BLaER1 (cell line): ENCODE results near the gene TRRAP.

Experiments
- H3K27ac ChIP-seq: shearing (Covaris generic); formaldehyde crosslinking; 2 replicates; pipeline ENCODE4 v1.8.1; 2022
- H3K27me3 ChIP-seq: shearing (Covaris generic); formaldehyde crosslinking; 2 replicates; pipeline ENCODE4 v1.8.1; 2022
- H3K36me3 ChIP-seq: shearing (Covaris generic); formaldehyde crosslinking; 2 replicates; pipeline ENCODE4 v1.8.1; 2022
- H3K4me1 ChIP-seq: shearing (Covaris generic); formaldehyde crosslinking; 2 replicates; pipeline ENCODE4 v1.8.1; 2022
- H3K4me2 ChIP-seq: shearing (Covaris generic); formaldehyde crosslinking; 2 replicates; pipeline ENCODE4 v1.8.1; 2022
- H3K4me3 ChIP-seq: shearing (Covaris generic); formaldehyde crosslinking; 2 replicates; pipeline ENCODE4 v1.8.1; 2022
- H3K9ac ChIP-seq: shearing (Covaris generic); formaldehyde crosslinking; 2 replicates; pipeline ENCODE4 v1.8.1; 2022
- H3K9me3 ChIP-seq: shearing (Covaris generic); formaldehyde crosslinking; 2 replicates; pipeline ENCODE4 v1.8.1; 2022
- H4K20me1 ChIP-seq: shearing (Covaris generic); formaldehyde crosslinking; 2 replicates; pipeline ENCODE4 v1.8.1; 2022
- Cebpa-rat ChIP-seq: shearing (Covaris generic); IDR thresholded peaks from 2 replicates; pipeline ENCODE4 v1.8.1; 2022

Gene TRRAP

DNA sequence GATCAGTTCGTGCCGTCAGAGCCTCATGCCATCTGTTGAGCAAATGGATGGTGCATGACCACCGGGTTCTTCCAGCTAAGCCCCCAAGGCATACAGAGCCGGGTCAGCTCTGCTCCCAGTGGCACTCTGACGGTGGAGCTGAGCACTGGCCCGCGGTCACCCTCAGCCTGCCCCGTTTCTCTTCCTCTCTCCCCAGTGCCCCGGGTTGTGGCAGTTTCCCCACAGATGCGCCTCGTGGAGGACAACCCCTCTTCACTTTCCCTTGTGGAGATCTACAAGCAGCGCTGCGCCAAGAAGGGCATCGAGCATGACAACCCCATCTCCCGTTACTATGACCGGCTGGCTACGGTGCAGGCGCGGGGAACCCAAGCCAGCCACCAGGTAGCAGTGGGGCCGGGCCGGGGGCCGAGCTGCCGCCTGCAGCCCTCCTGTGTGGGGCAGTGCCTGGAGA is 129.9 kb downstream of the TRRAP start:
- Histone ChIP-seq H3K36me3 (peaks cover 99% of the 10 kb centered on the region), H3K9me3 (no peaks in the 10 kb centered on the region), H4K20me1 (no peaks in the 10 kb centered on the region)

GRCh38 chr7:99008921-99009530 is 130.7 kb downstream of the TRRAP start:
- Histone ChIP-seq H3K9ac (no peak overlapping the region), H3K27me3 (no peaks in the 10 kb centered on the region), H4K20me1 (no peaks in the 10 kb centered on the region), H3K4me1 (peaks cover 25% of the 10 kb centered on the region), H3K27ac (no peak overlapping the region), H3K9me3 (no peaks in the 10 kb centered on the region), H3K36me3 (peaks cover 99% of the 10 kb centered on the region), H3K4me2 (no peak overlapping the region), H3K4me3 (no peak overlapping the region)
- TF ChIP-seq Cebpa-rat: no peak

More for the DNA sequence above, 129.9 kb downstream of the TRRAP start:
- no peak overlapping the region for H3K9ac ChIP-seq
- H3K4me1 ChIP-seq: peaks cover 33% of the 10 kb centered on the region
- H3K27ac ChIP-seq: no peak overlapping the region
- H3K27me3 ChIP-seq: no peaks in the 10 kb centered on the region
- TF ChIP-seq Cebpa-rat: no peak
- H3K4me2 ChIP-seq: no peak overlapping the region
- H3K4me3 ChIP-seq: no peak overlapping the region

DNA sequence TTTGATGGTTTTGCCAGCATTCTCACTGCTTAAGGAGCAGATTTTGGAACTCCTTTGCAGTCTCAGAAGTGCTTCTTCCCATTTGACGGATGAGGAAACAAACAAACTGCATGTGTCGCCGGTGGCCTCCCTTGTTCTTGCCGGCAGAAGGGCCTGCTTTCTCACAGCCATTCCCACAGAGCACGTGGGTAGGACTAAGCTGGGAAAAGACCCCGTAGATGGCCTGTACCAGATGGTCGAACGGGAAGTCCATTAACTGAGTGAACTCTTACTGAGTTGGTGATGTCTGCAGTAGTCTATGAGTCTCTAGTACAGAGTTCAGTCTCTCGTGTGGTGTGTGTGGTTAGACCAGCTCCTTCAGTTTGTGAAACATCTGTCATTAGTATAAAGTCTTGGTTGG is 131.9 kb downstream of the TRRAP start:
- H3K9me3 ChIP-seq: no peaks in the 10 kb centered on the region
- H3K27me3 ChIP-seq: no peaks in the 10 kb centered on the region
- no peak for TF ChIP-seq Cebpa-rat
- peaks cover 14% of the 10 kb centered on the region for H3K4me1 ChIP-seq
- H3K4me3 ChIP-seq: no peak overlapping the region
- H4K20me1 ChIP-seq: no peaks in the 10 kb centered on the region
- H3K4me2 ChIP-seq: no peak overlapping the region
- no peak overlapping the region for H3K27ac ChIP-seq
- H3K36me3 ChIP-seq: peaks cover 99% of the 10 kb centered on the region
- H3K9ac ChIP-seq: no peak overlapping the region

- Histone ChIP-seq H3K4me2 (no peak overlapping the region), H3K4me3 (no peak overlapping the region), H3K27ac (no peak overlapping the region), H3K9me3 (no peaks in the 10 kb centered on the region), H3K27me3 (no peaks in the 10 kb centered on the region), H3K36me3 (peaks cover 100% of the 10 kb centered on the region), H3K4me1 (peaks cover 4% of the 10 kb centered on the region; the same call in 1 of the 2 replicates), H4K20me1 (no peaks in the 10 kb centered on the region), H3K9ac (no peak overlapping the region)
- no peak for TF ChIP-seq Cebpa-rat
Measured at GRCh38 chr7:99011341-99011705, 133.0 kb downstream of the TRRAP start.

DNA sequence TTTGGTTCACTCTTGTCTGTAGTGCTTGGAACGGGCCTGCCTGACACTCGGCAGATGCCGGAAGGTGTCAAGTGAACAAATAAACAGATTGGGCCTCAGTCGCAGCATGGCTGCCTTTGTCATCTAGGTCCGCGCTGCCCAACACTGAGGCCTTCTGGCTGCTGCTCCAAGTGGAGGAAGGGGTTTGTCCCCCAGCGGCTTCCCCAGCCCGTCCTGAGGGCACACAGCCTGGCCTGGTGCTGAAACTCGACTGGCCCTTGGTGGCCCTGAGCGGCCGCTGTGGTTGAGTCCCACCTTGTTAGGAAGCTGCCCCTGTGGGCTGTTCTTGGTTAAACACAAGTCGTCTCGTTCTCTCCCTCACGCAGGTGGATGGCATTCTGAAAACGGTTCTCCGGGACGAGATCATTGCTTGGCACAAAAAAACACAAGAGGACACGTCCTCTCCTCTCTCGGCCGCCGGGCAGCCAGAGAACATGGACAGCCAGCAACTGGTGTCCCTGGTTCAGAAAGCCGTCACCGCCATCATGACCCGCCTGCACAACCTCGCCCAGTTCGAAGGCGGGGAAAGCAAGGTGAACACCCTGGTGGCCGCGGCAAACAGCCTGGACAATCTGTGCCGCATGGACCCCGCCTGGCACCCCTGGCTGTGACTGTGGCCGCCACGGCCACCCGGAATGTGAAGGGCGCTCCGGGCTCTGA is 133.5 kb downstream of the TRRAP start:
- H3K36me3 ChIP-seq: peaks cover 99% of the 10 kb centered on the region
- H3K27me3 ChIP-seq: no peaks in the 10 kb centered on the region
- TF ChIP-seq Cebpa-rat: no peak
- H3K4me2 ChIP-seq: no peak overlapping the region
- H4K20me1 ChIP-seq: no peaks in the 10 kb centered on the region
- H3K27ac ChIP-seq: no peak overlapping the region
- no peaks in the 10 kb centered on the region for H3K9me3 ChIP-seq
- no peak overlapping the region for H3K9ac ChIP-seq
- H3K4me3 ChIP-seq: no peak overlapping the region
- H3K4me1 ChIP-seq: no peaks in the 10 kb centered on the region

GRCh38 chr7:99012722-99013121 is 134.4 kb downstream of the TRRAP start:
- Histone ChIP-seq H3K27ac (no peak overlapping the region), H3K4me1 (no peaks in the 10 kb centered on the region), H3K27me3 (no peaks in the 10 kb centered on the region), H3K4me3 (no peak overlapping the region), H4K20me1 (no peaks in the 10 kb centered on the region), H3K4me2 (no peak overlapping the region), H3K36me3 (peaks cover 99% of the 10 kb centered on the region), H3K9me3 (no peaks in the 10 kb centered on the region), H3K9ac (no peak overlapping the region)
- no peak for TF ChIP-seq Cebpa-rat

GRCh38 chr7:99013266-99014112 is 135.2 kb downstream of the TRRAP start:
- Histone ChIP-seq H3K4me3 (no peak overlapping the region), H4K20me1 (no peaks in the 10 kb centered on the region), H3K4me1 (no peaks in the 10 kb centered on the region), H3K27me3 (no peaks in the 10 kb centered on the region), H3K9me3 (no peaks in the 10 kb centered on the region), H3K36me3 (peaks cover 94% of the 10 kb centered on the region), H3K4me2 (no peak overlapping the region), H3K9ac (no peak overlapping the region), H3K27ac (no peak overlapping the region)
- TF ChIP-seq Cebpa-rat: no peak

DNA sequence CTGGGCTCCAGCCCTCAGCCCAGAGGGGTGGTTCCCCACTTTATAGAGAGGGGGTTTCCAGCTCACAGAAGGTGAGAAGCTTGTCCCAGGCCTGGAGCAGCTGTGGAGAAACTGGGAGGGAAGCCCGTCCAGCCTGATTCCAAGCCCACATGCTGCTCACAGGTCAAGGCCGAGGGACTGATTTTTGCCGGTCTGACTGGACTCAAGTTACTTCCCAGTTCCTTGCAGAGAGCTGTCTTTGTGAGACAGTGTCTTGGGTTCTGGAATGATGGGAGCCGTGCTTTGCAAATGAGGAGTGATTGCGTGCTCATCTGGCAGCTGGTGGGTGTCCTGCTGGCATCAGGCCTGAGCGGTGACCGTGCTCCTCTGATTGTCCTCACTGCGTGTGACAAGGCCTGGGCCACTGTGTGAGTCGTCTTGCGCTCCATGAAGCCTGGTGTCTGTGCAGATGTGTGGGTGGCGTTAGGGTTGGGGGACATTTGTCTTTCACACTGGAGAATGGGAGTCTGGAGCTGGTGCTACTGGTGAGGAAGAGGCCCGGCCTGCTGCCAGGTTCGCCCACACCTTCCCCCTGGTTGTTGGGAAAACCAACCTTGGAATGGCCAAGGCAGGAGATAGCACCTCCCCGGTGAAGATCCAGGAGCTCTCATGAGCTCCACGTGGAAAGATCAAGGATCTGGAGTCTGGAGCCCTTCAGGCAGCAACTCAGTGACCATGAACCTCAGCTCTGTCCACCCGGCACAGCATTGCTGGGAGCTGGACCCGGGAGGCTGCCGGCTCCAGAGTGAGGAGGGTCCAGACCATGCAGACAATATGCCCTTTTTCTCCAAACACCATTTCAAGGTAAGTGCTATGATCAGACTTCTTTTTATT is 136.0 kb downstream of the TRRAP start:
- no peak for TF ChIP-seq Cebpa-rat
- Histone ChIP-seq H3K27ac (no peak overlapping the region), H3K36me3 (peaks cover 93% of the 10 kb centered on the region)

DNA sequence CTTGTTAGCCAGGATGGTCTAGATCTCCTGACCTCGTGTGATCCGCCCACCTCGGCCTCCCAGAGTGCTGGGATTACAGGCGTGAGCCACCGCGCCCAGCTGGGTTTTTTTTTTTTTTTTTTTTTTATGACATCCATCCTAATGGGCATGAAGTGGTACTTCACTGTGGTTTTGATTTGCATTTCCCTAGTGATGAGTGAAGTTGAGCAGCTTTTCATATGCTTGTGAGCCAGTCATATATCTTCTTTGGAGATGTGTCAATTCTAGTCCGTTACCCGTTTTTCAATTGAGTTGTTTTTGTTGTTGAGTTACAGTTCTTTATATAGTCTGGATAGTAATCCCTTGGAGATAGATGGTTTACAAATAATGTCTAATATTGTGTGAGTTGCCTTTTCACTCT is 137.9 kb downstream of the TRRAP start:
- no peaks in the 10 kb centered on the region for H3K4me1 ChIP-seq
- H3K36me3 ChIP-seq: peaks cover 88% of the 10 kb centered on the region
- TF ChIP-seq Cebpa-rat: no peak
- no peak overlapping the region for H3K4me2 ChIP-seq
- no peaks in the 10 kb centered on the region for H3K9me3 ChIP-seq
- H3K9ac ChIP-seq: no peak overlapping the region
- no peaks in the 10 kb centered on the region for H4K20me1 ChIP-seq
- H3K27me3 ChIP-seq: no peaks in the 10 kb centered on the region
- no peak overlapping the region for H3K4me3 ChIP-seq
- H3K27ac ChIP-seq: no peak overlapping the region

More for the DNA sequence above, 136.0 kb downstream of the TRRAP start:
- Histone ChIP-seq H3K4me1 (no peaks in the 10 kb centered on the region), H3K27me3 (no peaks in the 10 kb centered on the region), H3K4me3 (no peak overlapping the region), H3K9ac (no peak overlapping the region), H4K20me1 (no peaks in the 10 kb centered on the region), H3K4me2 (no peak overlapping the region), H3K9me3 (no peaks in the 10 kb centered on the region)
